HepG2 (cell line): ENCODE results near the gene MMP25. TPM values are rescaled to one million over a fixed set of nuclear protein-coding genes. Genes with fewer than 3 reads are reported as not detected.

Experiments
- ARHGAP35 ChIP-seq: sonication (generic); formaldehyde crosslinking; IDR thresholded peaks from 2 replicates; pipeline ENCODE4 v1.9.0; 2022; ENCODE audit warnings: mild to moderate bottlenecking, inconsistent platforms, moderate library complexity, missing genetic modification reagents, borderline replicate concordance
- ETV5 ChIP-seq: IDR thresholded peaks from 2 replicates; pipeline ENCODE4 v1.6.1; 2018; ENCODE audit warnings: missing biosample characterization, missing genetic modification reagents, inconsistent platforms, borderline replicate concordance
- FOSL2 ChIP-seq: sonication (generic); formaldehyde crosslinking; IDR thresholded peaks from 2 replicates; pipeline ENCODE4 v1.4.0; 2020; ENCODE audit warnings: missing genetic modification reagents
- FUBP1 ChIP-seq: sonication (generic); formaldehyde crosslinking; IDR thresholded peaks from 2 replicates; pipeline ENCODE4 v1.5.1; 2020; ENCODE audit warnings: missing genetic modification reagents, mild to moderate bottlenecking, borderline replicate concordance
- HES4 ChIP-seq: sonication (generic); formaldehyde crosslinking; IDR thresholded peaks from 2 replicates; pipeline ENCODE4 v1.9.0; 2021; ENCODE audit warnings: mild to moderate bottlenecking, missing genetic modification reagents, borderline replicate concordance
- HNF4A ChIP-seq: sonication (generic); formaldehyde crosslinking; IDR thresholded peaks from 2 replicates; pipeline ENCODE4 v1.4.0; 2020; ENCODE audit warnings: missing genetic modification reagents
- HNF4G ChIP-seq, 2 experiments: sonication (generic) in 1 of 2; formaldehyde crosslinking in 1 of 2; IDR thresholded peaks; 2 replicates each; pipeline versions ENCODE4 v1.4.0 to v1.6.1; 2011 to 2020; ENCODE audit warnings: borderline replicate concordance in 2 of 2, low read depth in 2 of 2, mild to moderate bottlenecking in 2 of 2, low read length in 1 of 2, missing genetic modification reagents in 1 of 2, moderate library complexity in 1 of 2
- KAT2B ChIP-seq: fragments of 150-350 bp; IDR thresholded peaks from 2 replicates; pipeline ENCODE4 v1.6.1; 2014; ENCODE audit warnings: low read depth, low read length, borderline replicate concordance
- MYPOP ChIP-seq: sonication (generic); formaldehyde crosslinking; IDR thresholded peaks from 2 replicates; pipeline ENCODE4 v1.8.1; 2023; ENCODE audit warnings: mild to moderate bottlenecking, moderate library complexity, missing genetic modification reagents
- NCOA5 ChIP-seq: sonication (generic); formaldehyde crosslinking; IDR thresholded peaks from 2 replicates; pipeline ENCODE4 v1.4.0; 2020; ENCODE audit warnings: missing genetic modification reagents
- NR2F6 ChIP-seq, 2 experiments: IDR thresholded peaks; 2 replicates each; pipeline ENCODE4 v1.6.1; 2016; ENCODE audit warnings: antibody characterized with exemption in 1 of 2, mild to moderate bottlenecking in 1 of 2
- SIX1 ChIP-seq: sonication (generic); formaldehyde crosslinking; IDR thresholded peaks from 2 replicates; pipeline ENCODE4 v1.4.0; 2020; ENCODE audit warnings: missing genetic modification reagents, borderline replicate concordance
- TRIM24 ChIP-seq: sonication (generic); formaldehyde crosslinking; IDR thresholded peaks from 2 replicates; pipeline ENCODE4 v1.8.0; 2022; ENCODE audit warnings: mild to moderate bottlenecking, missing genetic modification reagents
- TSC22D2 ChIP-seq: sonication (generic); formaldehyde crosslinking; IDR thresholded peaks from 2 replicates; pipeline ENCODE4 v1.5.1; 2020; ENCODE audit warnings: missing genetic modification reagents, mild to moderate bottlenecking, borderline replicate concordance
- ZBTB34 ChIP-seq: sonication (generic); formaldehyde crosslinking; IDR thresholded peaks from 2 replicates; pipeline ENCODE4 v1.8.0; 2022; ENCODE audit warnings: mild to moderate bottlenecking, missing genetic modification reagents
- ZBTB8A ChIP-seq: sonication (generic); formaldehyde crosslinking; IDR thresholded peaks from 2 replicates; pipeline ENCODE4 v1.4.0; 2020; ENCODE audit warnings: mild to moderate bottlenecking, low read depth, missing genetic modification reagents, borderline replicate concordance
- ZGPAT ChIP-seq: IDR thresholded peaks from 2 replicates; pipeline ENCODE4 v1.6.1; 2016; ENCODE audit warnings: mild to moderate bottlenecking
- ZNF101 ChIP-seq: sonication (generic); formaldehyde crosslinking; IDR thresholded peaks from 2 replicates; pipeline ENCODE4 v1.4.0; 2020; ENCODE audit warnings: mild to moderate bottlenecking, low read depth, missing genetic modification reagents, borderline replicate concordance
- ZNF557 ChIP-seq: sonication (generic); formaldehyde crosslinking; IDR thresholded peaks from 2 replicates; pipeline ENCODE4 v1.4.0; 2020; ENCODE audit warnings: missing genetic modification reagents
- ZNF775 ChIP-seq: sonication (generic); formaldehyde crosslinking; IDR thresholded peaks from 2 replicates; pipeline ENCODE4 v1.4.0; 2020; ENCODE audit warnings: missing genetic modification reagents, mild to moderate bottlenecking, moderate library complexity, borderline replicate concordance
- ZNF777 ChIP-seq: sonication (generic); formaldehyde crosslinking; IDR thresholded peaks from 2 replicates; pipeline ENCODE4 v1.4.0; 2020; ENCODE audit warnings: missing genetic modification reagents
- ZNF782 ChIP-seq: sonication (generic); formaldehyde crosslinking; IDR thresholded peaks from 2 replicates; pipeline ENCODE4 v1.4.0; 2020; ENCODE audit warnings: missing genetic modification reagents, mild to moderate bottlenecking, borderline replicate concordance
- polyA plus RNA-seq, 8 experiments: library from polyadenylated mRNA; depleted of rRNA in 3 of 8; stranded (reverse) in 7 of 8; unstranded in 1 of 8; fragments of >200 nt; fragmentation: Illumina TruSeq in 4 of 8; extraction: Trizol in 4 of 8; gene quantifications; 2 replicates each; pipeline versions ENCODE4 v1.2.1 to v1.2.3, GENCODE V29; 2011 to 2016; ENCODE audit warnings: low read depth in 4 of 8, missing spikeins in 1 of 8, mixed read lengths in 1 of 8; ENCODE audit not compliant: insufficient read depth in 1 of 8
- total RNA-seq, 5 experiments: library from RNA; depleted of rRNA; stranded (reverse); fragments of >200 nt; fragmentation: Illumina TruSeq; extraction: Trizol; gene quantifications; 2 replicates each; pipeline ENCODE4 v1.2.3, GENCODE V29; 2016; ENCODE audit warnings: low read depth in 1 of 5

MMP25 gene
- total and polyA plus RNA-seq, 2 of the 13 experiments (the other 11 are each of a cell fraction or from before 2014, with no cell fraction given): 0.04 to 0.08 TPM

- peak; percentile 19; the same call in 1 of the 2 replicates for TF ChIP-seq ZGPAT (CRISPR knock-in tag)
- TF ChIP-seq ZNF775 (CRISPR knock-in tag): no peak
- TF ChIP-seq ETV5: no peak
- TF ChIP-seq SIX1: no peak
- TF ChIP-seq ZBTB34 (CRISPR knock-in tag): no peak
- TF ChIP-seq NR2F6 (IDR thresholded peaks at IDR 0.05): peak; percentile 68
- peak; percentile 63; the same call in 1 of the 2 replicates for TF ChIP-seq NR2F6 (CRISPR knock-in tag; IDR thresholded peaks at IDR 0.05)
- TF ChIP-seq ARHGAP35 (CRISPR knock-in tag): no peak
- no peak for TF ChIP-seq FOSL2 (CRISPR knock-in tag)
- TF ChIP-seq HNF4G (IDR thresholded peaks at IDR 0.05; ENCODE audit: borderline replicate concordance, low read depth, low read length): no peak
- TF ChIP-seq HNF4G (CRISPR knock-in tag; IDR thresholded peaks at IDR 0.05; ENCODE audit: borderline replicate concordance, low read depth): no peak
- TF ChIP-seq ZNF777 (CRISPR knock-in tag): 0 out of 2 replicates have a peak, but pooled peaks have one; percentile 34
- TF ChIP-seq ZNF101 (CRISPR knock-in tag): no peak
- no peak for TF ChIP-seq KAT2B
- TF ChIP-seq ZNF557 (CRISPR knock-in tag): no peak
- no peak for TF ChIP-seq ZBTB8A
- TF ChIP-seq HNF4A (CRISPR knock-in tag): peak; percentile 14; the same call in 1 of the 2 replicates
- TF ChIP-seq FUBP1 (CRISPR knock-in tag): no peak
- TF ChIP-seq NCOA5 (CRISPR knock-in tag): no peak
- TF ChIP-seq MYPOP (CRISPR knock-in tag): no peak
- no peak for TF ChIP-seq ZNF782 (CRISPR knock-in tag)
- 0 out of 2 replicates have a peak, but pooled peaks have one; percentile 20 for TF ChIP-seq HES4 (CRISPR knock-in tag)
- no peak for TF ChIP-seq TRIM24 (CRISPR knock-in tag)
- no peak for TF ChIP-seq TSC22D2 (CRISPR knock-in tag)
These were observed 41.2 kb downstream of the MMP25 start (continued) for GRCh38 chr16:3087243-3088235.
